SK-N-SH (cell line): Measurements from ENCODE around the gene COLQ. TPM values are rescaled to one million over a fixed set of nuclear protein-coding genes. Genes with fewer than 3 reads are reported as not detected.

Experiments
- CTCF ChIA-PET: fragments of 300-600, 350-600 bp; formaldehyde crosslinking; extraction: SDS; loops from one replicate; lab custom pipeline; 2021; lab: Yijun Ruan, JAX
- POLR2A ChIA-PET: fragments of 350-600 bp; sonication (Branson Sonifier 250); formaldehyde crosslinking; extraction: SDS; loops from one replicate; lab custom pipeline; 2020; ENCODE audit warnings: antibody characterized with exemption, inconsistent platforms; lab: Yijun Ruan, JAX
- DNase-seq: peaks from one replicate; pipeline ENCODE4 v3.0.0; 2012
- H2AFZ ChIP-seq: fragments of 200-600 bp; sonication (generic); 2 replicates; pipeline ENCODE4 v1.8.1; 2016; ENCODE audit warnings: antibody characterized with exemption, mild to moderate bottlenecking, low read depth
- H3F3A ChIP-seq: fragments of 200-600 bp; sonication (generic); replicated peaks from 2 replicates; pipeline ENCODE3; 2016; ENCODE audit warnings: antibody characterized with exemption, mild to moderate bottlenecking; ENCODE audit not compliant: insufficient read depth
- H3K27ac ChIP-seq, 2 experiments: fragments of 200-500 bp in 1 of 2; fragments of 200-600 bp in 1 of 2; sonication (Bioruptor generic) in 1 of 2; sonication (generic), shearing (Covaris generic) in 1 of 2; 2 replicates each; pipeline versions ENCODE4 v1.5.1 to v1.6.1; 2014 to 2016; ENCODE audit warnings: low read depth in 2 of 2, inconsistent platforms in 1 of 2, low read length in 1 of 2, mild to moderate bottlenecking in 1 of 2, mixed read lengths in 1 of 2
- H3K27me3 ChIP-seq: fragments of 200-600 bp; sonication (generic), shearing (Covaris generic); 2 replicates; pipeline ENCODE4 v1.6.1; 2016; ENCODE audit warnings: mixed run types; ENCODE audit not compliant: insufficient read depth
- H3K36me3 ChIP-seq, 2 experiments: fragments of 200-500 bp in 1 of 2; fragments of 200-600 bp in 1 of 2; sonication (Bioruptor generic) in 1 of 2; sonication (generic) in 1 of 2; replicated peaks in 1 of 2; 2 replicates each; pipeline versions ENCODE3 to v1.5.1; 2014 to 2016; ENCODE audit warnings: low read length in 1 of 2, mild to moderate bottlenecking in 1 of 2; ENCODE audit not compliant: insufficient read depth in 2 of 2, control insufficient read depth in 1 of 2
- H3K4me1 ChIP-seq, 2 experiments: fragments of 200-500 bp in 1 of 2; fragments of 200-600 bp in 1 of 2; sonication (Bioruptor generic) in 1 of 2; sonication (generic), shearing (Covaris generic) in 1 of 2; 2 replicates each; pipeline versions ENCODE4 v1.5.1 to v1.6.1; 2014 to 2016; ENCODE audit warnings: low read depth in 1 of 2, low read length in 1 of 2, mixed run types in 1 of 2; ENCODE audit not compliant: insufficient read depth in 2 of 2, control insufficient read depth in 1 of 2
- H3K4me2 ChIP-seq: fragments of 200-600 bp; sonication (generic), shearing (Covaris generic); 2 replicates; pipeline ENCODE4 v1.6.1; 2017; ENCODE audit warnings: mixed run types
- H3K4me3 ChIP-seq, 2 experiments: fragments of 200-500 bp in 1 of 2; fragments of 200-600 bp in 1 of 2; sonication (Bioruptor generic) in 1 of 2; sonication (generic), shearing (Covaris generic) in 1 of 2; 2 replicates each; pipeline versions ENCODE4 v1.5.1 to v1.8.1; 2014 to 2016; ENCODE audit warnings: low read depth in 2 of 2, inconsistent platforms in 1 of 2, low read length in 1 of 2, mild to moderate bottlenecking in 1 of 2, mixed read lengths in 1 of 2, moderate library complexity in 1 of 2
- H3K79me2 ChIP-seq: fragments of 200-600 bp; sonication (generic); 2 replicates; pipeline ENCODE4 v1.8.1; 2017; ENCODE audit warnings: mild to moderate bottlenecking; ENCODE audit not compliant: insufficient read depth
- H3K9ac ChIP-seq: fragments of 200-600 bp; sonication (generic); 2 replicates; pipeline ENCODE4 v1.6.1; 2017; ENCODE audit warnings: mixed run types
- H3K9me2 ChIP-seq: fragments of 200-600 bp; sonication (generic); 2 replicates; pipeline ENCODE4 v1.6.1; 2017; ENCODE audit warnings: mixed run types
- H3K9me3 ChIP-seq: fragments of 200-600 bp; sonication (generic); 2 replicates; pipeline ENCODE4 v1.6.1; 2017; ENCODE audit warnings: mixed run types, mild to moderate bottlenecking, moderate library complexity
- H4K20me1 ChIP-seq: fragments of 200-600 bp; sonication (generic); 2 replicates; pipeline ENCODE4 v1.6.1; 2017; ENCODE audit warnings: mild to moderate bottlenecking, mixed run types; ENCODE audit not compliant: insufficient read depth
- CHD2 ChIP-seq: fragments of 150-350 bp; IDR thresholded peaks from 2 replicates; pipeline ENCODE4 v1.6.1; 2018; ENCODE audit warnings: low read length; ENCODE audit not compliant: partially characterized antibody
- FOSL2 ChIP-seq: IDR thresholded peaks from 2 replicates; pipeline ENCODE4 v1.4.0; 2012; ENCODE audit warnings: low read depth, mild to moderate bottlenecking, moderate library complexity, borderline replicate concordance
- FOXJ3 ChIP-seq: sonication (generic); formaldehyde crosslinking; IDR thresholded peaks from 2 replicates; pipeline ENCODE4 v1.5.1; 2020; ENCODE audit warnings: mild to moderate bottlenecking, missing genetic modification reagents
- FOXM1 ChIP-seq: IDR thresholded peaks from 2 replicates; pipeline ENCODE4 v1.4.0; 2012; ENCODE audit warnings: low read depth, mild to moderate bottlenecking
- MEF2A ChIP-seq: IDR thresholded peaks from 2 replicates; pipeline ENCODE4 v1.4.0; 2012; ENCODE audit warnings: low read depth, borderline replicate concordance
- MXI1 ChIP-seq: IDR thresholded peaks from 2 replicates; pipeline ENCODE4 v1.6.1; 2012; ENCODE audit warnings: mild to moderate bottlenecking, low read depth, low read length, improper control_type of control experiment
- NRF1 ChIP-seq: IDR thresholded peaks from 2 replicates; pipeline ENCODE4 v1.6.1; 2012; ENCODE audit warnings: low read depth, mild to moderate bottlenecking, low read length
- RAD21 ChIP-seq: IDR thresholded peaks from 2 replicates; pipeline ENCODE4 v1.6.1; 2012; ENCODE audit warnings: mild to moderate bottlenecking, low read length
- RFX5 ChIP-seq: IDR thresholded peaks from 2 replicates; pipeline ENCODE4 v1.6.1; 2012; ENCODE audit warnings: mild to moderate bottlenecking, improper control_type of control experiment, low read length
- RXRA ChIP-seq: IDR thresholded peaks from 2 replicates; pipeline ENCODE4 v1.4.0; 2012; ENCODE audit warnings: low read depth, mild to moderate bottlenecking, borderline replicate concordance
- SIN3A ChIP-seq: IDR thresholded peaks from 2 replicates; pipeline ENCODE4 v1.6.1; 2012; ENCODE audit warnings: low read depth, mild to moderate bottlenecking, low read length, moderate library complexity, borderline replicate concordance
- TAF1 ChIP-seq: IDR thresholded peaks from 2 replicates; pipeline ENCODE4 v1.6.1; 2012; ENCODE audit warnings: low read depth, mild to moderate bottlenecking, low read length, moderate library complexity, borderline replicate concordance
- TCF12 ChIP-seq: IDR thresholded peaks from 2 replicates; pipeline ENCODE4 v1.4.0; 2012
- YY1 ChIP-seq: IDR thresholded peaks from 2 replicates; pipeline ENCODE4 v1.4.0; 2012; ENCODE audit warnings: low read depth, mild to moderate bottlenecking
- WGBS: methylation state at CpG from one replicate; pipeline ENCODE4 v1.1.6; 2017; ENCODE audit warnings: low lambda C conversion rate; 5-methylcytosine and 5-hydroxymethylcytosine counted together
- polyA plus RNA-seq, 3 experiments: library from polyadenylated mRNA; depleted of rRNA; stranded (reverse); fragments of >200 nt; gene quantifications; 2 replicates each; pipeline ENCODE4 v1.2.3, GENCODE V29; 2012
- TF ChIP-seq, protein P1 (sequence below): IDR thresholded peaks from 2 replicates; pipeline ENCODE4; 2012
- TF ChIP-seq, protein P2 (sequence below): fragments of 200-600 bp; sonication (generic); IDR thresholded peaks from 2 replicates; pipeline ENCODE4 v1.6.1; 2017; ENCODE audit warnings: antibody characterized with exemption, mild to moderate bottlenecking, moderate library complexity
- TF ChIP-seq, protein P3 (sequence below): fragments of 150-350 bp; IDR thresholded peaks from 2 replicates; pipeline ENCODE4 v1.6.1; 2016; ENCODE audit warnings: mild to moderate bottlenecking, low read depth, low read length
- TF ChIP-seq, protein P4 (sequence below): IDR thresholded peaks from 2 replicates; pipeline ENCODE4 v1.4.0; 2012; ENCODE audit warnings: low read depth, borderline replicate concordance

Gene COLQ
- polyA plus RNA-seq, 1 of the 3 experiments (the other 2 are of a cell fraction): 1.5 TPM

DNA sequence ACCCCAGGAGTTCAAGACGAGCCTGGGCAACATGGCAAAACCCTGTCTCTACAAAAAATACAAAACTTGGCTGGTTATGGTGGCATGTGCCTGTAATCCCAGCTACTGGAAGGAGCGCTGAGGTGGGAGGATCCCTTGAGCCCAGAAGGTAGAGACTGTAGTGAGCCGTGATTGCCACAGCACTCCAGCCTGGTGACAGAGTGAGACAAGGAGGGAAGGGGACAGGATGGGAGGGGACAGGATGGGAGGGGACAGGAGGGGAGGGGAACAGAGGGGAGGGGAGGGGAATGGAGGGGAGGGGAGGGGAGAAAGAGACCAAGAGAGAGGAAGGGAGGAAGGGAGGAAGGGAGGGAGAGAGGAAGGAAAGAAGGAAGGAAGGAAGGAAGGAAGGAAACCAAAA lies 11.0 kb downstream of the COLQ start (continued):
- no peak for TF ChIP-seq YY1
- no peak for TF ChIP-seq MXI1
- TF ChIP-seq CHD2: no peak
- no peak for TF ChIP-seq FOXM1
- TF ChIP-seq FOSL2: no peak
- TF ChIP-seq RAD21: no peak
- no peak for TF ChIP-seq RFX5
- no peak for TF ChIP-seq TAF1
- TF ChIP-seq FOXJ3: no peak
- TF ChIP-seq SIN3A: no peak
- TF ChIP-seq, all 33 proteins: peak for 0

DNA sequence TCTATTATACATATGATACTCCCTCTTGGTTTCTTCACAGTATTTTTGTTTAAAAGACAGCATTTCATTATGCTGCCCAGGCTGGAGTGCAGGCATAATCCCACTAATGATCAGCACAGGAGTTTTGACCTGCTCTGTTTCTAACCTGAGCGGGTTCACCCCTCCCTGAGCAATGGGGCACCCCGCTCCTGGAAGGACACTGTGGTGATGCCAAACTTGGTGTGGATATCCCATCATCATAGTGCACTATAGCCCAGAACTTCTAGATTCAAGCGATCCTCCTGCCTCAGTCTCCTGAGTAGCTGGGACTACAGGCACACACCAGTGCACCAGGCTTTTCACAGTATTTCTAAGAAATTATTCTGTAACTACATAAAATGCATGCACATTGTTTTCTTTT lies 14.9 kb downstream of the COLQ start:
- Histone ChIP-seq H3K4me1 (peaks cover 0 to 6% of the 10 kb centered on the region in 2 experiments; a peak in 1 of 4 replicates), H3K27ac (no peak overlapping the region), H3K9me2 (no peaks in the 10 kb centered on the region), H3K79me2 (no peaks in the 10 kb centered on the region), H2AFZ (no peak overlapping the region), H3K27me3 (no peaks in the 10 kb centered on the region), H3K36me3 (no peaks in the 10 kb centered on the region), H3K9ac (no peak overlapping the region), H3K9me3 (no peaks in the 10 kb centered on the region), H3K4me2 (no peak overlapping the region), H3F3A (no peaks in the 10 kb centered on the region), H3K4me3 (no peak overlapping the region), H4K20me1 (no peaks in the 10 kb centered on the region)
- ChIA-PET POLR2A (no interaction called here), CTCF (no interaction called here)
- TF ChIP-seq CHD2 (no peak), YY1 (no peak), NRF1 (no peak), TCF12 (no peak), MEF2A (no peak), RFX5 (no peak), RXRA (no peak), FOXM1 (no peak)
- TF ChIP-seq, protein P1, sequence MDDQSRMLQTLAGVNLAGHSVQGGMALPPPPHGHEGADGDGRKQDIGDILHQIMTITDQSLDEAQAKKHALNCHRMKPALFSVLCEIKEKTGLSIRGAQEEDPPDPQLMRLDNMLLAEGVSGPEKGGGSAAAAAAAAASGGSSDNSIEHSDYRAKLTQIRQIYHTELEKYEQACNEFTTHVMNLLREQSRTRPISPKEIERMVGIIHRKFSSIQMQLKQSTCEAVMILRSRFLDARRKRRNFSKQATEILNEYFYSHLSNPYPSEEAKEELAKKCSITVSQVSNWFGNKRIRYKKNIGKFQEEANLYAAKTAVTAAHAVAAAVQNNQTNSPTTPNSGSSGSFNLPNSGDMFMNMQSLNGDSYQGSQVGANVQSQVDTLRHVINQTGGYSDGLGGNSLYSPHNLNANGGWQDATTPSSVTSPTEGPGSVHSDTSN: no peak
- TF ChIP-seq, protein P2, sequence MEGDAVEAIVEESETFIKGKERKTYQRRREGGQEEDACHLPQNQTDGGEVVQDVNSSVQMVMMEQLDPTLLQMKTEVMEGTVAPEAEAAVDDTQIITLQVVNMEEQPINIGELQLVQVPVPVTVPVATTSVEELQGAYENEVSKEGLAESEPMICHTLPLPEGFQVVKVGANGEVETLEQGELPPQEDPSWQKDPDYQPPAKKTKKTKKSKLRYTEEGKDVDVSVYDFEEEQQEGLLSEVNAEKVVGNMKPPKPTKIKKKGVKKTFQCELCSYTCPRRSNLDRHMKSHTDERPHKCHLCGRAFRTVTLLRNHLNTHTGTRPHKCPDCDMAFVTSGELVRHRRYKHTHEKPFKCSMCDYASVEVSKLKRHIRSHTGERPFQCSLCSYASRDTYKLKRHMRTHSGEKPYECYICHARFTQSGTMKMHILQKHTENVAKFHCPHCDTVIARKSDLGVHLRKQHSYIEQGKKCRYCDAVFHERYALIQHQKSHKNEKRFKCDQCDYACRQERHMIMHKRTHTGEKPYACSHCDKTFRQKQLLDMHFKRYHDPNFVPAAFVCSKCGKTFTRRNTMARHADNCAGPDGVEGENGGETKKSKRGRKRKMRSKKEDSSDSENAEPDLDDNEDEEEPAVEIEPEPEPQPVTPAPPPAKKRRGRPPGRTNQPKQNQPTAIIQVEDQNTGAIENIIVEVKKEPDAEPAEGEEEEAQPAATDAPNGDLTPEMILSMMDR: no peak
- TF ChIP-seq, protein P3, sequence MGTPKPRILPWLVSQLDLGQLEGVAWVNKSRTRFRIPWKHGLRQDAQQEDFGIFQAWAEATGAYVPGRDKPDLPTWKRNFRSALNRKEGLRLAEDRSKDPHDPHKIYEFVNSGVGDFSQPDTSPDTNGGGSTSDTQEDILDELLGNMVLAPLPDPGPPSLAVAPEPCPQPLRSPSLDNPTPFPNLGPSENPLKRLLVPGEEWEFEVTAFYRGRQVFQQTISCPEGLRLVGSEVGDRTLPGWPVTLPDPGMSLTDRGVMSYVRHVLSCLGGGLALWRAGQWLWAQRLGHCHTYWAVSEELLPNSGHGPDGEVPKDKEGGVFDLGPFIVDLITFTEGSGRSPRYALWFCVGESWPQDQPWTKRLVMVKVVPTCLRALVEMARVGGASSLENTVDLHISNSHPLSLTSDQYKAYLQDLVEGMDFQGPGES: no peak
- TF ChIP-seq, protein P4, sequence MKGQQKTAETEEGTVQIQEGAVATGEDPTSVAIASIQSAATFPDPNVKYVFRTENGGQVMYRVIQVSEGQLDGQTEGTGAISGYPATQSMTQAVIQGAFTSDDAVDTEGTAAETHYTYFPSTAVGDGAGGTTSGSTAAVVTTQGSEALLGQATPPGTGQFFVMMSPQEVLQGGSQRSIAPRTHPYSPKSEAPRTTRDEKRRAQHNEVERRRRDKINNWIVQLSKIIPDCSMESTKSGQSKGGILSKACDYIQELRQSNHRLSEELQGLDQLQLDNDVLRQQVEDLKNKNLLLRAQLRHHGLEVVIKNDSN: no peak
- WGBS: 94% methylated on average over 3 of the region's 3 CpGs
- DNase-seq: no peak
